IPS-20b (cell line): Measurements from ENCODE around the gene DEFB132.

Experiments used
- H3K27ac ChIP-seq: one replicate; pipeline ENCODE4 v1.5.1; 2013; ENCODE audit warnings: low read length
- H3K27me3 ChIP-seq: 2 replicates; pipeline ENCODE4 v1.6.1; 2013; ENCODE audit warnings: mild to moderate bottlenecking, low read length, inconsistent platforms; ENCODE audit not compliant: insufficient read depth
- H3K36me3 ChIP-seq: 2 replicates; pipeline ENCODE4 v1.6.1; 2013; ENCODE audit warnings: low read depth, mild to moderate bottlenecking, inconsistent platforms, low read length, moderate library complexity; ENCODE audit not compliant: insufficient read depth
- H3K4me1 ChIP-seq: 2 replicates; pipeline ENCODE4 v1.6.1; 2013; ENCODE audit warnings: mild to moderate bottlenecking, control low read depth, inconsistent platforms, low read length, moderate library complexity; ENCODE audit not compliant: insufficient read depth
- H3K4me3 ChIP-seq: 2 replicates; pipeline ENCODE4 v1.5.1; 2013; ENCODE audit warnings: mild to moderate bottlenecking, low read length, inconsistent platforms
- H3K9ac ChIP-seq: 2 replicates; pipeline ENCODE4 v1.6.1; 2013; ENCODE audit warnings: low read depth, mild to moderate bottlenecking, inconsistent platforms, low read length, moderate library complexity
- H3K9me3 ChIP-seq: 2 replicates; pipeline ENCODE4 v1.6.1; 2013; ENCODE audit warnings: mild to moderate bottlenecking, low read depth, low read length, inconsistent platforms; ENCODE audit not compliant: insufficient read depth

Gene DEFB132

GRCh38 chr20:266596-267562 is 9.4 kb downstream of the DEFB132 start:
- H3K9me3 ChIP-seq = no peaks in the 10 kb centered on the region
- H3K27me3 ChIP-seq = peaks cover 48% of the 10 kb centered on the region
- H3K27ac ChIP-seq = no peak overlapping the region
- peak overlapping the region; percentile 74 for H3K9ac ChIP-seq
- no peaks in the 10 kb centered on the region; the same call in 1 of the 2 replicates for H3K4me1 ChIP-seq
- H3K4me3 ChIP-seq = peak overlapping the region; percentile 61; the same call in 1 of the 2 replicates
- no peaks in the 10 kb centered on the region for H3K36me3 ChIP-seq

DNA sequence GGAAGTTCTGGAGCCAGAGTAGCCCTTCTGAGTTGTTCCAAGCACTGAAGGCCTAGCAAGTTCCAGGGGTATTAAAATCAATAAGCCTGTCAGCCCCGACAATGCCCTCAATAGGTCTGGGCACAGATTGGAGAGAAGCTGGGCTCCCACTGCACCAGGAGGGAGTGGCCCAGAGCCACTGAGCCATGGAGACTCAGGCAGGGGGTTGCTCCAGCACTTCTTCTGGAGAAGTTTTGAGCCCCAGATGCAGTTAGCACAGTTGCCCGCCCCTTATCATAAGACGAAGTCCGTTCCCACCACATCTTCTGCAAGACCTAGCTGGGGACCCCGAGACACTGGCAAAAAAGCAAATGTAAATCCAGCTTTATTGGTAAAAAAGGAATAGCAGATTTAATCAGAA is 13.0 kb downstream of the DEFB132 start:
- Histone ChIP-seq H3K9ac (no peak overlapping the region), H3K27me3 (peaks cover 22% of the 10 kb centered on the region), H3K9me3 (no peaks in the 10 kb centered on the region), H3K27ac (no peak overlapping the region), H3K4me1 (no peaks in the 10 kb centered on the region; the same call in 1 of the 2 replicates), H3K36me3 (peaks cover 3% of the 10 kb centered on the region; the same call in 1 of the 2 replicates), H3K4me3 (no peak overlapping the region)

- no peak overlapping the region for H3K27ac ChIP-seq
- H3K4me1 ChIP-seq = no peaks in the 10 kb centered on the region; the same call in 1 of the 2 replicates
- peaks cover 8% of the 10 kb centered on the region for H3K36me3 ChIP-seq
- peaks cover 16% of the 10 kb centered on the region for H3K27me3 ChIP-seq
- no peaks in the 10 kb centered on the region for H3K9me3 ChIP-seq
- no peak overlapping the region for H3K9ac ChIP-seq
- H3K4me3 ChIP-seq = no peak overlapping the region
Measured at GRCh38 chr20:271069-271468, 13.5 kb downstream of the DEFB132 start.

- Histone ChIP-seq H3K36me3 (peaks cover 13% of the 10 kb centered on the region), H3K9me3 (no peaks in the 10 kb centered on the region), H3K4me3 (no peak overlapping the region), H3K4me1 (no peaks in the 10 kb centered on the region; the same call in 1 of the 2 replicates), H3K27me3 (peaks cover 12% of the 10 kb centered on the region), H3K27ac (no peak overlapping the region), H3K9ac (no peak overlapping the region)
Measured at GRCh38 chr20:271528-271927, 14.0 kb downstream of the DEFB132 start.

- no peaks in the 10 kb centered on the region for H3K4me1 ChIP-seq
- peaks cover 4% of the 10 kb centered on the region; the same call in 1 of the 2 replicates for H3K27me3 ChIP-seq
- no peaks in the 10 kb centered on the region for H3K9me3 ChIP-seq
- peaks cover 24% of the 10 kb centered on the region for H3K36me3 ChIP-seq
- H3K4me3 ChIP-seq = no peak overlapping the region
- no peak overlapping the region for H3K27ac ChIP-seq
- no peak overlapping the region for H3K9ac ChIP-seq
Measured at GRCh38 chr20:272718-273117, 15.2 kb downstream of the DEFB132 start.

GRCh38 chr20:273884-274283 is 16.4 kb downstream of the DEFB132 start:
- Histone ChIP-seq H3K9me3 (no peaks in the 10 kb centered on the region), H3K4me3 (no peak overlapping the region), H3K36me3 (peaks cover 30% of the 10 kb centered on the region), H3K4me1 (no peaks in the 10 kb centered on the region), H3K9ac (no peak overlapping the region), H3K27ac (no peak overlapping the region), H3K27me3 (no peaks in the 10 kb centered on the region)

DNA sequence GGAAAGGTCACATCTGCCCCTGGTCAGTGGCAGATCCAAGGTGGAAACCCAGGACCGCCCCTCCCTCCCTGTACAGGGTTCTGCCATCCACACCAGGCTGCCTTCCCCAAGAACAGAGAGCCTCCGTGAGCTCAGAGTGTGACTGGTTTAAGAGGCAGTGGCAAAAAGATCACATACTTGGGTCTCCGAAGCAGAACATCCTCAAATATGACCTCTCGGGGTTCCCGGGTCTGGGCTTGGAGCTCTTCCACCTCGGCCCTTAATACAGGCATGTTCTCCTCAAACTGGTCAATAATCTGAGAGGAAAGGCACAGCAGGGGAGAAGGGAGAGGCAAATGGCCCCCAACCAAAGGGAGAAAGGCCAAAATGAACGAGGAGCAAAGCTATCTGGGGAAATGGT is 18.3 kb downstream of the DEFB132 start:
- Histone ChIP-seq H3K27ac (no peak overlapping the region), H3K36me3 (peaks cover 34% of the 10 kb centered on the region), H3K9ac (no peak overlapping the region), H3K4me1 (no peaks in the 10 kb centered on the region), H3K27me3 (no peaks in the 10 kb centered on the region), H3K9me3 (no peaks in the 10 kb centered on the region), H3K4me3 (no peak overlapping the region)

GRCh38 chr20:276620-277495 is 19.3 kb downstream of the DEFB132 start:
- no peaks in the 10 kb centered on the region for H3K4me1 ChIP-seq
- no peaks in the 10 kb centered on the region for H3K9me3 ChIP-seq
- no peak overlapping the region for H3K4me3 ChIP-seq
- peaks cover 35% of the 10 kb centered on the region for H3K36me3 ChIP-seq
- no peak overlapping the region for H3K9ac ChIP-seq
- no peak overlapping the region for H3K27ac ChIP-seq
- peaks cover 7% of the 10 kb centered on the region; the same call in 1 of the 2 replicates for H3K27me3 ChIP-seq

DNA sequence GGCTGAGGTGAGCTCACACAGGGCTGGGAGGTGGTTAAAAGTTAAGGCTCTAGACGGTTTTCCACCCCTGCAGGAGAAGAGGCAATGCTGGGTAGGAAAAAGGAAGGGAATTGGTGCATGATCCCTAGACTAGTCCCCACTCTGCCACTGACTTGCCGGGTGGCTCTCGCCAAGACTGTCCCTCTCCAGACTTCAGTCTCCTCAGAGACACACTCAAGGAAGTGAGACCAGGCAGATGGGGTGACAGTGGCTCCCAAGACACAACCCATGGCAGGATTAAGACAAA is 19.9 kb downstream of the DEFB132 start:
- Histone ChIP-seq H3K9ac (no peak overlapping the region), H3K4me3 (no peak overlapping the region), H3K27me3 (peaks cover 11% of the 10 kb centered on the region; the same call in 1 of the 2 replicates), H3K27ac (no peak overlapping the region), H3K9me3 (no peaks in the 10 kb centered on the region), H3K36me3 (peaks cover 35% of the 10 kb centered on the region), H3K4me1 (no peaks in the 10 kb centered on the region)

GRCh38 chr20:278181-278580 is 20.7 kb downstream of the DEFB132 start:
- H3K9ac ChIP-seq = no peak overlapping the region
- peaks cover 11% of the 10 kb centered on the region; the same call in 1 of the 2 replicates for H3K27me3 ChIP-seq
- H3K4me1 ChIP-seq = no peaks in the 10 kb centered on the region
- H3K9me3 ChIP-seq = no peaks in the 10 kb centered on the region
- peak overlapping the region; percentile 43; the same call in 1 of the 2 replicates for H3K4me3 ChIP-seq
- H3K27ac ChIP-seq = no peak overlapping the region
- H3K36me3 ChIP-seq = peaks cover 35% of the 10 kb centered on the region

- Histone ChIP-seq H3K4me1 (no peaks in the 10 kb centered on the region), H3K4me3 (peak overlapping the region; percentile 43; the same call in 1 of the 2 replicates), H3K9me3 (no peaks in the 10 kb centered on the region), H3K9ac (no peak overlapping the region), H3K27me3 (peaks cover 11% of the 10 kb centered on the region; the same call in 1 of the 2 replicates), H3K36me3 (peaks cover 35% of the 10 kb centered on the region), H3K27ac (no peak overlapping the region)
Measured at GRCh38 chr20:278607-279571, 21.4 kb downstream of the DEFB132 start.
